Breast epithelium (tissue), 3 donors: ENCODE results near the gene RAI1.
"Not testable (repeated sequence)": the region's sequence is repeated elsewhere in the genome, so short reads cannot be mapped to it uniquely, and the experiment has no call there.

Experiments used
- POLR2AphosphoS5 ChIP-seq, 3 donors: sonication (generic); formaldehyde crosslinking; IDR thresholded peaks; one replicate each; pipeline ENCODE4 v1.6.1; 2017; ENCODE audit warnings: antibody characterized with exemption in 3 of 3
- TF ChIP-seq, protein P1 (sequence below), 3 donors: fragments of 450-650 bp; IDR thresholded peaks; one replicate each; pipeline ENCODE4 v1.5.1; 2016 to 2017; ENCODE audit warnings: antibody characterized with exemption in 3 of 3, mild to moderate bottlenecking in 3 of 3, moderate library complexity in 3 of 3

DNA sequence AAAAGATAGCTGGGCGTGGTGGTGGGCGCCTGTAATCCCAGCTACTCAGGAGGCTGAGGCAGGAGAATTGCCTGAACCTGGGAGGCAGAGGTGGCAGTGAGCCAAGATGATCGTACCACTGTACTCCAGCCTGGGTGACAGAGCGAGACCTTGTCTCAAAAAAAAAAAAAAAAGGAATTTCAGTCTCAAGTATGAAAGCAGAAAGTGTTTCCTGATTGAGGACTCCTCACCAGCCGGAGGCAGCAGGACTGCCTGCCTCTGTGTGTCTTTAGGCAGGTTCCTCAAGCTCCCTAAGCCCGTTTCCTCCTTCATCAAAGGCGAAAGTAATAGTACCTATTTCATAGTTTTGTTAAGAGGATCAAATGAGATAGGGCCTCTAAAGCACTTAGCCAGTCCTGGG is 9.0 kb downstream of the RAI1 start:
- TF ChIP-seq, protein P1, sequence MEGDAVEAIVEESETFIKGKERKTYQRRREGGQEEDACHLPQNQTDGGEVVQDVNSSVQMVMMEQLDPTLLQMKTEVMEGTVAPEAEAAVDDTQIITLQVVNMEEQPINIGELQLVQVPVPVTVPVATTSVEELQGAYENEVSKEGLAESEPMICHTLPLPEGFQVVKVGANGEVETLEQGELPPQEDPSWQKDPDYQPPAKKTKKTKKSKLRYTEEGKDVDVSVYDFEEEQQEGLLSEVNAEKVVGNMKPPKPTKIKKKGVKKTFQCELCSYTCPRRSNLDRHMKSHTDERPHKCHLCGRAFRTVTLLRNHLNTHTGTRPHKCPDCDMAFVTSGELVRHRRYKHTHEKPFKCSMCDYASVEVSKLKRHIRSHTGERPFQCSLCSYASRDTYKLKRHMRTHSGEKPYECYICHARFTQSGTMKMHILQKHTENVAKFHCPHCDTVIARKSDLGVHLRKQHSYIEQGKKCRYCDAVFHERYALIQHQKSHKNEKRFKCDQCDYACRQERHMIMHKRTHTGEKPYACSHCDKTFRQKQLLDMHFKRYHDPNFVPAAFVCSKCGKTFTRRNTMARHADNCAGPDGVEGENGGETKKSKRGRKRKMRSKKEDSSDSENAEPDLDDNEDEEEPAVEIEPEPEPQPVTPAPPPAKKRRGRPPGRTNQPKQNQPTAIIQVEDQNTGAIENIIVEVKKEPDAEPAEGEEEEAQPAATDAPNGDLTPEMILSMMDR (IDR thresholded peaks at IDR 0.05): not testable (repeated sequence)
- TF ChIP-seq POLR2AphosphoS5 (IDR thresholded peaks at IDR 0.05): not testable (repeated sequence)
